Activated naive CD4-positive, alpha-beta T cell treated with anti-CD3 and anti-CD28 coated beads, Interleukin-2, amount 50 U/mL, for 24 hours (primary cell): ENCODE measurements around the gene DCHS2.

Experiments
- H3K27ac Mint-ChIP-seq: one replicate; pipeline ENCODE4 v1.8.0; 2021; ENCODE audit warnings: mild to moderate bottlenecking, mixed read lengths
- H3K27me3 Mint-ChIP-seq: one replicate; pipeline ENCODE4 v1.8.0; 2021; ENCODE audit warnings: mixed read lengths
- H3K36me3 Mint-ChIP-seq: one replicate; pipeline ENCODE4 v1.8.0; 2021; ENCODE audit warnings: mixed read lengths
- H3K4me1 Mint-ChIP-seq: one replicate; pipeline ENCODE4 v1.8.0; 2021; ENCODE audit warnings: mixed read lengths
- H3K4me3 Mint-ChIP-seq: one replicate; pipeline ENCODE4 v1.8.0; 2021; ENCODE audit warnings: mild to moderate bottlenecking, mixed read lengths
- H3K9me3 Mint-ChIP-seq: one replicate; pipeline ENCODE4 v1.8.0; 2021; ENCODE audit warnings: mixed read lengths

The DCHS2 gene

GRCh38 chr4:154491341-154492271 lies at the start of gene DCHS2:
Gene DCHS2 (minus strand): TSS chr4:154491799. CDS start chr4:154491355, 444 bp downstream.
- Mint-ChIP-seq H3K36me3 (no peaks in the 10 kb centered on the region), H3K27ac (peak within 1 kb of the TSS; percentile 39), H3K4me1 (peaks cover 15% of the 10 kb centered on the region), H3K27me3 (peaks cover 45% of the 10 kb centered on the region), H3K4me3 (peak within 1 kb of the TSS; percentile 80), H3K9me3 (no peaks in the 10 kb centered on the region)

GRCh38 chr4:154534296-154534695 lies 42.7 kb upstream of the DCHS2 start:
- no peaks in the 10 kb centered on the region for H3K27me3 Mint-ChIP-seq
- H3K4me3 Mint-ChIP-seq: no peak overlapping the region
- H3K27ac Mint-ChIP-seq: no peak overlapping the region
- no peaks in the 10 kb centered on the region for H3K4me1 Mint-ChIP-seq
- H3K9me3 Mint-ChIP-seq: no peaks in the 10 kb centered on the region
- peaks cover 6% of the 10 kb centered on the region for H3K36me3 Mint-ChIP-seq

GRCh38 chr4:154529728-154530519 lies 38.3 kb upstream of the DCHS2 start:
- peaks cover 9% of the 10 kb centered on the region for H3K27me3 Mint-ChIP-seq
- H3K36me3 Mint-ChIP-seq: peaks cover 1% of the 10 kb centered on the region
- H3K4me3 Mint-ChIP-seq: no peak overlapping the region
- no peaks in the 10 kb centered on the region for H3K4me1 Mint-ChIP-seq
- H3K9me3 Mint-ChIP-seq: no peaks in the 10 kb centered on the region
- no peak overlapping the region for H3K27ac Mint-ChIP-seq

GRCh38 chr4:154528869-154529268 lies 37.3 kb upstream of the DCHS2 start:
- Mint-ChIP-seq H3K4me3 (no peak overlapping the region), H3K27ac (no peak overlapping the region), H3K4me1 (no peaks in the 10 kb centered on the region), H3K27me3 (peaks cover 10% of the 10 kb centered on the region), H3K9me3 (no peaks in the 10 kb centered on the region), H3K36me3 (no peaks in the 10 kb centered on the region)

- H3K27me3 Mint-ChIP-seq: peaks cover 10% of the 10 kb centered on the region
Measured at GRCh38 chr4:154527308-154527707, 35.7 kb upstream of the DCHS2 start.

GRCh38 chr4:154526151-154526550 lies 34.6 kb upstream of the DCHS2 start:
- no peaks in the 10 kb centered on the region for H3K36me3 Mint-ChIP-seq
- H3K27ac Mint-ChIP-seq: no peak overlapping the region
- H3K4me3 Mint-ChIP-seq: no peak overlapping the region
- peaks cover 10% of the 10 kb centered on the region for H3K27me3 Mint-ChIP-seq
- H3K9me3 Mint-ChIP-seq: no peaks in the 10 kb centered on the region
- H3K4me1 Mint-ChIP-seq: no peaks in the 10 kb centered on the region

More at GRCh38 chr4:154527308-154527707, 35.7 kb upstream of the DCHS2 start:
- Mint-ChIP-seq H3K36me3 (no peaks in the 10 kb centered on the region), H3K4me3 (no peak overlapping the region), H3K9me3 (no peaks in the 10 kb centered on the region), H3K27ac (no peak overlapping the region), H3K4me1 (no peaks in the 10 kb centered on the region)

GRCh38 chr4:154521607-154522006 lies 30.0 kb upstream of the DCHS2 start:
- H3K27ac Mint-ChIP-seq: no peak overlapping the region
- H3K9me3 Mint-ChIP-seq: no peaks in the 10 kb centered on the region
- no peaks in the 10 kb centered on the region for H3K36me3 Mint-ChIP-seq
- no peaks in the 10 kb centered on the region for H3K4me1 Mint-ChIP-seq
- peaks cover 12% of the 10 kb centered on the region for H3K27me3 Mint-ChIP-seq
- H3K4me3 Mint-ChIP-seq: no peak overlapping the region

GRCh38 chr4:154519214-154519613 lies 27.6 kb upstream of the DCHS2 start:
- Mint-ChIP-seq H3K4me3 (no peak overlapping the region), H3K4me1 (no peaks in the 10 kb centered on the region), H3K9me3 (no peaks in the 10 kb centered on the region), H3K27ac (no peak overlapping the region), H3K36me3 (no peaks in the 10 kb centered on the region), H3K27me3 (peaks cover 11% of the 10 kb centered on the region)

GRCh38 chr4:154517591-154517990 lies 26.0 kb upstream of the DCHS2 start:
- Mint-ChIP-seq H3K4me3 (no peak overlapping the region), H3K36me3 (no peaks in the 10 kb centered on the region), H3K4me1 (no peaks in the 10 kb centered on the region), H3K27me3 (peaks cover 15% of the 10 kb centered on the region), H3K9me3 (no peaks in the 10 kb centered on the region), H3K27ac (no peak overlapping the region)

- Mint-ChIP-seq H3K27ac (no peak overlapping the region), H3K27me3 (peaks cover 16% of the 10 kb centered on the region), H3K36me3 (no peaks in the 10 kb centered on the region), H3K4me1 (no peaks in the 10 kb centered on the region), H3K9me3 (no peaks in the 10 kb centered on the region), H3K4me3 (no peak overlapping the region)
Measured at GRCh38 chr4:154516318-154517029, 24.9 kb upstream of the DCHS2 start.

- H3K9me3 Mint-ChIP-seq: no peaks in the 10 kb centered on the region
- no peak overlapping the region for H3K27ac Mint-ChIP-seq
- H3K27me3 Mint-ChIP-seq: peaks cover 17% of the 10 kb centered on the region
- H3K36me3 Mint-ChIP-seq: no peaks in the 10 kb centered on the region
- H3K4me1 Mint-ChIP-seq: no peaks in the 10 kb centered on the region
- H3K4me3 Mint-ChIP-seq: no peak overlapping the region
Measured at GRCh38 chr4:154511981-154512380, 20.4 kb upstream of the DCHS2 start.

- Mint-ChIP-seq H3K27me3 (peaks cover 17% of the 10 kb centered on the region), H3K36me3 (no peaks in the 10 kb centered on the region), H3K9me3 (no peaks in the 10 kb centered on the region), H3K27ac (no peak overlapping the region), H3K4me3 (no peak overlapping the region), H3K4me1 (no peaks in the 10 kb centered on the region)
Measured at GRCh38 chr4:154511548-154511947, 19.9 kb upstream of the DCHS2 start.

GRCh38 chr4:154507156-154507555 lies 15.6 kb upstream of the DCHS2 start:
- no peaks in the 10 kb centered on the region for H3K36me3 Mint-ChIP-seq
- H3K4me1 Mint-ChIP-seq: no peaks in the 10 kb centered on the region
- no peaks in the 10 kb centered on the region for H3K9me3 Mint-ChIP-seq
- H3K4me3 Mint-ChIP-seq: no peak overlapping the region
- H3K27ac Mint-ChIP-seq: no peak overlapping the region
- H3K27me3 Mint-ChIP-seq: peaks cover 11% of the 10 kb centered on the region

GRCh38 chr4:154506253-154506652 lies 14.7 kb upstream of the DCHS2 start:
- Mint-ChIP-seq H3K4me1 (no peaks in the 10 kb centered on the region), H3K36me3 (no peaks in the 10 kb centered on the region), H3K4me3 (no peak overlapping the region), H3K9me3 (no peaks in the 10 kb centered on the region), H3K27me3 (peaks cover 11% of the 10 kb centered on the region), H3K27ac (no peak overlapping the region)

GRCh38 chr4:154503598-154503997 lies 12.0 kb upstream of the DCHS2 start:
- no peaks in the 10 kb centered on the region for H3K4me1 Mint-ChIP-seq
- H3K36me3 Mint-ChIP-seq: no peaks in the 10 kb centered on the region
- H3K27ac Mint-ChIP-seq: no peak overlapping the region
- H3K4me3 Mint-ChIP-seq: no peak overlapping the region
- H3K27me3 Mint-ChIP-seq: peaks cover 17% of the 10 kb centered on the region
- H3K9me3 Mint-ChIP-seq: no peaks in the 10 kb centered on the region
